GM23338 (cell line): ENCODE data around the gene STX8.

Experiments used
- CTCF ChIP-seq, 2 experiments: fragments of 200-600 bp in 1 of 2; sonication (generic) in 1 of 2; conservative IDR thresholded peaks; 2 replicates each; pipeline versions ENCODE4 v1.5.1 to v1.6.1; 2016 to 2017; ENCODE audit warnings: antibody characterized with exemption in 2 of 2, low read depth in 2 of 2, mild to moderate bottlenecking in 2 of 2, moderate library complexity in 1 of 2
- EZH2phosphoT487 ChIP-seq: fragments of 200-600 bp; sonication (generic); IDR thresholded peaks from one replicate; pipeline ENCODE4 v1.8.1; 2018; ENCODE audit warnings: antibody characterized with exemption; ENCODE audit not compliant: unreplicated experiment
- POLR2AphosphoS5 ChIP-seq: IDR thresholded peaks from 2 replicates; pipeline ENCODE4 v1.6.1; 2016; ENCODE audit warnings: antibody characterized with exemption, low read depth

GRCh38 chr17:9229826-9230201 lies 345.8 kb downstream of the STX8 start:
- TF ChIP-seq CTCF (conservative IDR thresholded peaks at IDR 0.05; ENCODE audit: low read depth in 2 of 2) = no peak
- no peak for TF ChIP-seq EZH2phosphoT487
- no peak for TF ChIP-seq POLR2AphosphoS5
